Esophagus (tissue), 2 donors: ENCODE results near the gene OSTC. TPM values are rescaled to one million over a fixed set of nuclear protein-coding genes. Genes with fewer than 3 reads are reported as not detected.
"Not testable (repeated sequence)": the region's sequence is repeated elsewhere in the genome, so short reads cannot be mapped to it uniquely, and the experiment has no call there.

ENCODE experiments used
- H3K27ac ChIP-seq, 2 donors: one replicate each; pipeline ENCODE4 v1.5.1; 2013; ENCODE audit warnings: low read depth in 2 of 2, mild to moderate bottlenecking in 2 of 2, inconsistent platforms in 1 of 2, low read length in 1 of 2, moderate library complexity in 1 of 2
- H3K27me3 ChIP-seq, 2 donors: one replicate each; pipeline ENCODE4 v1.6.1; 2013; ENCODE audit warnings: low read length in 2 of 2, control low read depth in 1 of 2, mild to moderate bottlenecking in 1 of 2; ENCODE audit not compliant: insufficient read depth in 2 of 2, control insufficient read depth in 1 of 2
- H3K36me3 ChIP-seq, 2 donors: one replicate each; pipeline ENCODE4 v1.6.1; 2013; ENCODE audit warnings: low read length in 1 of 2; ENCODE audit not compliant: control insufficient read depth in 2 of 2, insufficient read depth in 2 of 2
- H3K4me1 ChIP-seq, 2 donors: one replicate each; pipeline ENCODE4 v1.6.1; 2013; ENCODE audit warnings: low read length in 1 of 2; ENCODE audit not compliant: control insufficient read depth in 2 of 2, insufficient read depth in 2 of 2
- H3K4me3 ChIP-seq, 2 donors: one replicate each; pipeline ENCODE4 v1.5.1; 2013; ENCODE audit warnings: low read length in 2 of 2, mild to moderate bottlenecking in 2 of 2, low read depth in 1 of 2, moderate library complexity in 1 of 2
- H3K9me3 ChIP-seq, 2 donors: one replicate each; pipeline ENCODE4 v1.6.1; 2013; ENCODE audit warnings: mild to moderate bottlenecking in 2 of 2, low read depth in 1 of 2, low read length in 1 of 2, moderate library complexity in 1 of 2; ENCODE audit not compliant: control insufficient read depth in 2 of 2, insufficient read depth in 1 of 2
- WGBS, 2 donors: extraction: QIAGEN DNeasy Blood & Tissue Kit; methylation state at CpG; one replicate each; pipeline ENCODE4 v1.1.7; 2013; 5-methylcytosine and 5-hydroxymethylcytosine counted together
- polyA plus RNA-seq, 2 donors: library from polyadenylated mRNA; stranded (reverse); fragments of 200-250 nt; gene quantifications; one replicate each; pipeline ENCODE4 v1.2.3, GENCODE V29; 2013
- donor health status: healthy with polysubstance abuse.
- donor health status: Bipolar disorder and iron deficiency.

OSTC gene
- polyA plus RNA-seq, 2 donors: 62.9 to 81.1 TPM

DNA sequence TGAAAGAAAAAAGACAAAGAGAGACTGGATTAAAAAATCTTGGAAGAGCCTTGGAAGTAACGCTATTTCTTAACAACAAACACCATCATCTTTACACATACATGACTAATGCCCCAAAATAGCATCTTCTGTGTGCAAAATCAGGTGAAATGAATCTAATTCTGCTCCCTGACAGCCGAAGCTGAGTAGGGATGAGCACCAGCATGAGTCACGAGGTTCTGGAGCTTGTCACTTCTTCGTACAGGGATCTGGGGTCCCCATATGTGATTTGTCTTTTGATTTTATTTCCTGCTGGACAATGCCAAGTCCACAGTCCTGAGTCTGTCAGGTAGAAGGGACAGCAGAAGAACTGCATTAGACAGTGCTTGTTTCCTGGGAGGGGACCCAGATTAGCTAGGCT lies 55.9 kb downstream of the OSTC start:
- H3K4me3 ChIP-seq: no peak overlapping the region
- H3K36me3 ChIP-seq: no peaks in the 10 kb centered on the region
- no peaks in the 10 kb centered on the region for H3K4me1 ChIP-seq
- WGBS, 2 donors: 62 to 67% methylated on average over 4 of the region's 4 CpGs
- no peaks in the 10 kb centered on the region for H3K9me3 ChIP-seq
- no peaks in the 10 kb centered on the region for H3K27me3 ChIP-seq
- no peak overlapping the region for H3K27ac ChIP-seq

GRCh38 chr4:108709234-108709633 lies 58.8 kb downstream of the OSTC start:
- WGBS, 2 donors: 88 to 90% methylated on average over 10 of the region's 10 CpGs
- no peaks in the 10 kb centered on the region for H3K27me3 ChIP-seq
- H3K4me3 ChIP-seq: no peak overlapping the region
- H3K27ac ChIP-seq: no peak overlapping the region
- no peaks in the 10 kb centered on the region for H3K36me3 ChIP-seq
- H3K9me3 ChIP-seq: no peaks in the 10 kb centered on the region
- no peaks in the 10 kb centered on the region for H3K4me1 ChIP-seq

DNA sequence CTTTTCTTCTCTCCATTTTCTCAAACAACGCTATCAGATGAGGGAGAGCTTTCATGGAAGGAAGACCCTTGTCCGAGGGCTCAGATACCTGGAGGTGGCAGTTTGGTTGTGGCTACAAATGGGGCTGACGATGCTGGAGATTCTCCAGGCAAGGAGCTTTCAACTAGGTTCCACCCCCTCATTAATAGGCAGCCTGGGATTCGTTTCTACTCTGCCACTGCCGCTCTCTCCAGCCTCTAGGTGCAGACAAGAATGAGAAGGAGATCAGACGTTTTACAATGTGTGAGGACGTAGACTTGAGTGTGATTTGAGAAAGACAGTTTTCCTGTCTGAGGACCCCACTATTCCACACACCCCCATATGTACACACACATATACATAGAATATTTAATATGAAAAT lies 59.3 kb downstream of the OSTC start:
- no peaks in the 10 kb centered on the region for H3K9me3 ChIP-seq
- H3K4me3 ChIP-seq: no peak overlapping the region
- no peaks in the 10 kb centered on the region for H3K4me1 ChIP-seq
- H3K27me3 ChIP-seq: no peaks in the 10 kb centered on the region
- no peaks in the 10 kb centered on the region for H3K36me3 ChIP-seq
- WGBS, 2 donors: 63 to 67% methylated on average over 7 of the region's 7 CpGs
- no peak overlapping the region for H3K27ac ChIP-seq

- H3K27ac ChIP-seq, H3K36me3 ChIP-seq, H3K4me3 ChIP-seq, H3K9me3 ChIP-seq, H3K27me3 ChIP-seq, H3K4me1 ChIP-seq: not testable (repeated sequence)
- WGBS, 2 donors: 62 to 64% methylated on average over 7 of the region's 7 CpGs
Observed at GRCh38 chr4:108710578-108710977, 60.2 kb downstream of the OSTC start.

DNA sequence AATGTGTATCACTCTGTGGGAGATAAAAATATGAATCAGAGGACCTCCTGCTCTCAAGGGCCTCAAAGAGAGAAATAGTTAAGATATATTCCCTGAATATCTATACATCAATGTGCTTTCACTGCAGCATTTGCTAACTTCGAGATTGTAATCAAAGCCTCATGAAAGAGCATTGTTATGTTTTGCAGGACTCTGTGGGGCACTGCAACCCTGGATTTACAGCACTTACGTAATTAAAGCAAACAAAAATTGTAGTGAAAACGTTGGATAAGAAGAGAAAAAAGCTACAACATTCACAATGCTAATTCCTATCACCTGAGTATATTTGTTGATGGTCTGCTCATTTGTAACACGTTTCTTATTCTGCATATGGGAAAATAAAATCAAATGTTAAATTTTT lies 64.5 kb downstream of the OSTC start:
- H3K4me1 ChIP-seq: no peaks in the 10 kb centered on the region
- no peak overlapping the region for H3K27ac ChIP-seq
- H3K4me3 ChIP-seq: no peak overlapping the region
- H3K36me3 ChIP-seq: no peaks in the 10 kb centered on the region
- no peaks in the 10 kb centered on the region for H3K9me3 ChIP-seq
- whole genome bisulfite sequencing, 2 donors: 42 to 55% methylated on average over 4 of the region's 4 CpGs
- H3K27me3 ChIP-seq: no peaks in the 10 kb centered on the region

DNA sequence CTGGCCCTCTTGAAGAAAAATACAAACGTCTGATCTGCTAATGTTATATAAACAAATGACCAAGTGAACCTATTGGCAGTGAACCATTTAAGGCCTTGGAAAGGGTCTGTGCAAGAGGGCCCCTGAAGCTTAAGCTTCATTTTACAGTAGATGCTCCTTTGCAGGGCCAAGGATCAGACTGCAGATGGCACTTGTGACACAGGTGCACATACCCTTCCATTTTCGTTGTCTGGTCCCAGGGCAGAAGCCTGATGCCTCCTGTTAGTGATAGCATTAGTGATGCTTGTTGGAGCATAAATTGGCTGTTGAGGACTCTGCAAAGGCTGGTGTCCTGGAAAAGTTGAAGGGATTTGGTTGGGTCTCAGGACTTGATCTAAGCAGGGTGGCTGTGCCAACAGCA lies 65.9 kb downstream of the OSTC start:
- H3K4me1 ChIP-seq: no peaks in the 10 kb centered on the region
- no peak overlapping the region for H3K4me3 ChIP-seq
- H3K27me3 ChIP-seq: no peaks in the 10 kb centered on the region
- H3K36me3 ChIP-seq: no peaks in the 10 kb centered on the region
- no peak overlapping the region for H3K27ac ChIP-seq
- no peaks in the 10 kb centered on the region for H3K9me3 ChIP-seq
- 54 to 62% methylated on average over 2 of the region's 2 CpGs for WGBS, 2 donors

- H3K27ac ChIP-seq: no peak overlapping the region
- no peaks in the 10 kb centered on the region for H3K4me1 ChIP-seq
- no peak overlapping the region for H3K4me3 ChIP-seq
- 56 to 63% methylated on average over 2 of the region's 2 CpGs for WGBS, 2 donors
- H3K9me3 ChIP-seq: no peaks in the 10 kb centered on the region
- no peaks in the 10 kb centered on the region for H3K36me3 ChIP-seq
- no peaks in the 10 kb centered on the region for H3K27me3 ChIP-seq
Observed at GRCh38 chr4:108717386-108717785, 67.0 kb downstream of the OSTC start.

Other genes with a start within 250 kb of the OSTC start
- 1,000 to 10,000 TPM; 3,346 to 3,753 TPM for gene RPL34, start 30.0 kb upstream of the OSTC start, polyA plus RNA-seq
- gene ETNPPL, start 112.5 kb downstream of the OSTC start, polyA plus RNA-seq: not detected